Midbrain (tissue), 1 donor: ENCODE measurements around the gene MYT1.
A peak's percentile ranks its signal among the peaks of the same experiment; 100 is the strongest.

ENCODE experiments used
- DNase-seq: peaks from one replicate; lab custom pipeline; 2025; lab: John Stamatoyannopoulos, UW

MYT1 gene

GRCh38 chr20:64216910-64217309 lies 52.7 kb downstream of the MYT1 start:
- no peak for DNase-seq

GRCh38 chr20:64217539-64218221 lies 53.4 kb downstream of the MYT1 start:
- DNase-seq: no peak

GRCh38 chr20:64219202-64219601 lies 55.0 kb downstream of the MYT1 start:
- no peak for DNase-seq

GRCh38 chr20:64219730-64220129 lies 55.5 kb downstream of the MYT1 start:
- no peak for DNase-seq

- DNase-seq: no peak
Observed at GRCh38 chr20:64220420-64220819, 56.2 kb downstream of the MYT1 start.

- DNase-seq: no peak
Observed at GRCh38 chr20:64220891-64221527, 56.8 kb downstream of the MYT1 start.

GRCh38 chr20:64222291-64222735 lies 58.1 kb downstream of the MYT1 start:
- DNase-seq: no peak

- no peak for DNase-seq
Observed at GRCh38 chr20:64222851-64223525, 58.7 kb downstream of the MYT1 start.

GRCh38 chr20:64223526-64224067 lies 59.3 kb downstream of the MYT1 start:
- DNase-seq: no peak

GRCh38 chr20:64224351-64225170 lies 60.3 kb downstream of the MYT1 start:
- DNase-seq: peak; percentile 23

GRCh38 chr20:64225171-64225595 lies 60.9 kb downstream of the MYT1 start:
- DNase-seq: no peak

GRCh38 chr20:64225828-64226598 lies 61.8 kb downstream of the MYT1 start:
- DNase-seq: no peak

GRCh38 chr20:64226686-64227580 lies 62.7 kb downstream of the MYT1 start:
- DNase-seq: no peak

- no peak for DNase-seq
Observed at GRCh38 chr20:64228086-64228653, 63.9 kb downstream of the MYT1 start.

- DNase-seq: no peak
Observed at GRCh38 chr20:64228751-64229506, 64.7 kb downstream of the MYT1 start.

GRCh38 chr20:64229507-64230061 lies 65.3 kb downstream of the MYT1 start:
- no peak for DNase-seq

GRCh38 chr20:64230461-64231145 lies 66.4 kb downstream of the MYT1 start:
- no peak for DNase-seq
